ENCODE measurements around the gene LRRC4C.

- TF ChIP-seq CTCF (IDR thresholded peaks at IDR 0.05) (no peak), EZH2 (IDR thresholded peaks at IDR 0.05) (no peak), EZH2phosphoT487 (IDR thresholded peaks at IDR 0.05) (no peak)
These were observed 538.2 kb downstream of the LRRC4C start for GRCh38 chr11:40921246-40921645.
